ENCODE measurements around the gene CC2D1A.

CC2D1A gene

GRCh38 chr19:13938301-13939064 lies 32.5 kb downstream of the CC2D1A start, which contains the start of gene PODNL1:
TSS of gene PODNL1 (minus strand) at chr19:13938417. CDS start at chr19:13938181, 236 bp downstream.
- no peak for DNase-seq

GRCh38 chr19:13942023-13942684 lies 36.2 kb downstream of the CC2D1A start:
- DNase-seq, result no peak

- no peak for DNase-seq
These were observed 40.4 kb downstream of the CC2D1A start for GRCh38 chr19:13946414-13946813.

- no peak for DNase-seq
These were observed 45.0 kb downstream of the CC2D1A start for GRCh38 chr19:13951043-13951442.

- no peak for DNase-seq
These were observed 45.8 kb downstream of the CC2D1A start for GRCh38 chr19:13951799-13952153.

GRCh38 chr19:13952154-13952930 lies 46.3 kb downstream of the CC2D1A start, which contains the start of gene DCAF15:
TSS of gene DCAF15 (plus strand) at chr19:13952509. CDS start at chr19:13952513, 4 bp downstream.
- peak; percentile 99 for DNase-seq

GRCh38 chr19:13952931-13953531 lies 47.0 kb downstream of the CC2D1A start:
- DNase-seq, result peak; percentile 21

GRCh38 chr19:13954185-13954584 lies 48.2 kb downstream of the CC2D1A start:
- no peak for DNase-seq

- no peak for DNase-seq
These were observed 49.8 kb downstream of the CC2D1A start for GRCh38 chr19:13955662-13956364.

- no peak for DNase-seq
These were observed 50.4 kb downstream of the CC2D1A start for GRCh38 chr19:13956365-13956744.

- no peak for DNase-seq
These were observed 51.0 kb downstream of the CC2D1A start for GRCh38 chr19:13957051-13957450.

- no peak for DNase-seq
These were observed 52.0 kb downstream of the CC2D1A start for GRCh38 chr19:13958043-13958442.

GRCh38 chr19:13959141-13959961 lies 53.4 kb downstream of the CC2D1A start:
- DNase-seq, result no peak

GRCh38 chr19:13959962-13960862 lies 54.2 kb downstream of the CC2D1A start:
- no peak for DNase-seq

- no peak for DNase-seq
These were observed 55.1 kb downstream of the CC2D1A start for GRCh38 chr19:13960863-13961784.

GRCh38 chr19:13961826-13962698 lies 56.1 kb downstream of the CC2D1A start:
- no peak for DNase-seq

- DNase-seq, result no peak
These were observed 57.0 kb downstream of the CC2D1A start for GRCh38 chr19:13962699-13963602.
